GM12873 (cell line): Measurements from ENCODE around the gene TREX2.
A peak's percentile ranks its signal among the peaks of the same experiment; 100 is the strongest.

ENCODE experiments used
- CTCF ChIP-seq: IDR thresholded peaks from 2 replicates; pipeline ENCODE4 v1.5.1; 2012; ENCODE audit warnings: low read depth, mild to moderate bottlenecking, moderate library complexity, low read length, control low read depth; ENCODE audit not compliant: insufficient read depth; ENCODE audit errors: missing control alignments

TREX2 gene

GRCh38 chrX:153405426-153405825 is 40.4 kb downstream of the TREX2 start:
- TF ChIP-seq CTCF, result no peak

- TF ChIP-seq CTCF, result no peak
Measured at GRCh38 chrX:153401133-153401764, 44.6 kb downstream of the TREX2 start, which contains the start of gene PNMA6E. TSS of gene PNMA6E (minus strand) at chrX:153401350. CDS start at chrX:153398849, 2,501 bp downstream.

GRCh38 chrX:153400146-153401132 is 45.4 kb downstream of the TREX2 start:
- TF ChIP-seq CTCF, result peak; percentile 82

GRCh38 chrX:153398275-153398960 is 47.4 kb downstream of the TREX2 start:
- TF ChIP-seq CTCF, result no peak

- no peak for TF ChIP-seq CTCF
Measured at GRCh38 chrX:153397256-153397960, 48.4 kb downstream of the TREX2 start.

- no peak for TF ChIP-seq CTCF
Measured at GRCh38 chrX:153396320-153397195, 49.3 kb downstream of the TREX2 start.
